Measurements from ENCODE around the gene CEP131. TPM values are rescaled to one million over a fixed set of nuclear protein-coding genes. Genes with fewer than 3 reads are reported as not detected.

Gene CEP131
- total and polyA plus RNA-seq, 3 experiments from 2014 or later: 6.5 to 13.3 (median 13.2) TPM

DNA sequence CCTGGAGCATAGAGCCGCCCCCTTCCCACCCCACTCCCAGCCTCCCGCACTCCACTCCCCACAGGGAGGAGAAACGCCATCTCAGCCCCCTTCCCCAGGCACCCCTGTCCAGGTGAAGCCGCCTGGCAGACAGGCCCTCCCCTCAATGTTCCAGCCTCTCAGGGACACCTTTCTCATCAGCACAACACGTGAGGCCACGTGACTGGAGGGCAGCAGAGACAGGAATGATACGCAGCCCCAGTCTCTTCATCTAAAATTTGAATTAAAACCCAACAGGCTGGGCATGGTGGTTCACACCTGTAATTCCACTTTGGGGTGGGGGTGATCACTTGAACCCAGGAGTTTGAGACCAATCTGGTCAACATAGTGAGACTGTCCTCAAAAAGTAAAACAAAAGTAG, 36.6 kb downstream of the CEP131 start:
- Mint-ChIP-seq H3K27ac (no peak overlapping the region), H3K9me3 (no peaks in the 10 kb centered on the region), H3K36me3 (no peaks in the 10 kb centered on the region), H3K27me3 (peaks cover 2 to 8% of the 10 kb centered on the region in 2 donors), H3K4me1 (no peaks in the 10 kb centered on the region), H3K4me3 (no peak overlapping the region)
- H3K27me3 ChIP-seq (ENCODE audit: insufficient read depth, low read length, poor library complexity, severe bottlenecking): no peaks in the 10 kb centered on the region
- H3K36me3 ChIP-seq (ENCODE audit: insufficient read depth, low read length): no peaks in the 10 kb centered on the region
- CTCF ChIA-PET: no interaction called here
- no peaks in the 10 kb centered on the region for H3K4me1 ChIP-seq (ENCODE audit: insufficient read depth, low read length)
- H3K9me3 ChIP-seq (ENCODE audit: low read length): no peaks in the 10 kb centered on the region
- POLR2A ChIA-PET: no interaction called here
- H3K27ac ChIP-seq (ENCODE audit: low read depth, low read length): no peak overlapping the region
- DNase-seq: no peak
- no peak overlapping the region for H3K4me3 ChIP-seq (ENCODE audit: low read length)

- Histone ChIP-seq H3K4me3 (ENCODE audit: low read length) (no peak overlapping the region), H3K27me3 (ENCODE audit: insufficient read depth, low read length, poor library complexity, severe bottlenecking) (no peaks in the 10 kb centered on the region), H3K9me3 (ENCODE audit: low read length) (no peaks in the 10 kb centered on the region), H3K36me3 (ENCODE audit: insufficient read depth, low read length) (no peaks in the 10 kb centered on the region), H3K27ac (ENCODE audit: low read depth, low read length) (no peak overlapping the region), H3K4me1 (ENCODE audit: insufficient read depth, low read length) (no peaks in the 10 kb centered on the region)
- ChIA-PET POLR2A (no interaction called here), CTCF (no interaction called here)
- Mint-ChIP-seq H3K27me3 (peaks cover 2 to 8% of the 10 kb centered on the region in 2 donors), H3K4me3 (no peak overlapping the region), H3K27ac (peak overlapping the region in 1 of 8 donors; percentile 17), H3K9me3 (no peaks in the 10 kb centered on the region), H3K36me3 (no peaks in the 10 kb centered on the region), H3K4me1 (no peaks in the 10 kb centered on the region)
- no peak for DNase-seq
These were observed 38.2 kb downstream of the CEP131 start for GRCh38 chr17:81184555-81184954.

DNA sequence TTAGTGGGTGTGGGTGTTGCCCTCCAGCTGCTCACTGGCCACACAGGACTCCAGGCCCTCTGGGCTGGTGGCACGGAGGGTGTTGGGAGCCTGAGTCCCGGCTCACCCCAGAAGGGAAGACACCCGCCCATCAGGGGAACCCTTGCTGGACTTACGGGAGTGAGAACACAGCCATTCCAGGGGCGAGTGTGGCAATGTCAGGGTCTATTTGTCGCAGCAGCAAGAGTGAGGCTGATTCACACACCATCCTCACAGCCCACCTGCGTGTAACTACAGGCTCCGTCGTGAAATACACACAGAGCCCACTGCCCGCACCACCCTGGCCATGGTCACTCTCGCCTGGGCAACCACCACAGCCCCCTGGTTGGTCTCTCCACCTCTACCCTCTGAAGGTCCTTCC, 39.0 kb downstream of the CEP131 start:
- Histone ChIP-seq H3K27me3 (ENCODE audit: insufficient read depth, low read length, poor library complexity, severe bottlenecking) (no peaks in the 10 kb centered on the region), H3K36me3 (ENCODE audit: insufficient read depth, low read length) (no peaks in the 10 kb centered on the region), H3K9me3 (ENCODE audit: low read length) (no peaks in the 10 kb centered on the region), H3K4me1 (ENCODE audit: insufficient read depth, low read length) (no peaks in the 10 kb centered on the region), H3K27ac (ENCODE audit: low read depth, low read length) (no peak overlapping the region), H3K4me3 (ENCODE audit: low read length) (no peak overlapping the region)
- no peak for DNase-seq
- Mint-ChIP-seq H3K27me3 (peaks cover 2 to 8% of the 10 kb centered on the region in 2 donors), H3K4me3 (no peak overlapping the region), H3K9me3 (no peaks in the 10 kb centered on the region), H3K36me3 (no peaks in the 10 kb centered on the region), H3K27ac (no peak overlapping the region), H3K4me1 (no peaks in the 10 kb centered on the region)
- CTCF ChIA-PET: no interaction called here
- POLR2A ChIA-PET: no interaction called here

- Mint-ChIP-seq H3K4me1 (no peaks in the 10 kb centered on the region), H3K27ac (no peak overlapping the region), H3K4me3 (no peak overlapping the region), H3K36me3 (no peaks in the 10 kb centered on the region), H3K9me3 (no peaks in the 10 kb centered on the region), H3K27me3 (peaks cover 2 to 8% of the 10 kb centered on the region in 2 donors)
- H3K4me1 ChIP-seq (ENCODE audit: insufficient read depth, low read length): no peaks in the 10 kb centered on the region
- H3K36me3 ChIP-seq (ENCODE audit: insufficient read depth, low read length): no peaks in the 10 kb centered on the region
- CTCF ChIA-PET: no interaction called here
- H3K4me3 ChIP-seq (ENCODE audit: low read length): no peak overlapping the region
- H3K27ac ChIP-seq (ENCODE audit: low read depth, low read length): no peak overlapping the region
- POLR2A ChIA-PET: no interaction called here
- no peaks in the 10 kb centered on the region for H3K27me3 ChIP-seq (ENCODE audit: insufficient read depth, low read length, poor library complexity, severe bottlenecking)
- no peak for DNase-seq
- no peaks in the 10 kb centered on the region for H3K9me3 ChIP-seq (ENCODE audit: low read length)
These were observed 39.4 kb downstream of the CEP131 start for GRCh38 chr17:81183316-81183715.

- Mint-ChIP-seq H3K36me3 (no peaks in the 10 kb centered on the region), H3K4me1 (no peaks in the 10 kb centered on the region), H3K9me3 (no peaks in the 10 kb centered on the region), H3K4me3 (no peak overlapping the region), H3K27me3 (peaks cover 2 to 8% of the 10 kb centered on the region in 2 donors), H3K27ac (no peak overlapping the region)
- no peak for DNase-seq
- ChIA-PET POLR2A (no interaction called here), CTCF (no interaction called here)
- Histone ChIP-seq H3K4me1 (ENCODE audit: insufficient read depth, low read length) (no peaks in the 10 kb centered on the region), H3K27me3 (ENCODE audit: insufficient read depth, low read length, poor library complexity, severe bottlenecking) (no peaks in the 10 kb centered on the region), H3K36me3 (ENCODE audit: insufficient read depth, low read length) (no peaks in the 10 kb centered on the region), H3K27ac (ENCODE audit: low read depth, low read length) (no peak overlapping the region), H3K9me3 (ENCODE audit: low read length) (no peaks in the 10 kb centered on the region), H3K4me3 (ENCODE audit: low read length) (no peak overlapping the region)
These were observed 40.2 kb downstream of the CEP131 start for GRCh38 chr17:81182596-81182995.

GRCh38 chr17:81181811-81182185, 41.0 kb downstream of the CEP131 start:
- H3K4me3 ChIP-seq (ENCODE audit: low read length): no peak overlapping the region
- H3K27ac Mint-ChIP-seq: no peak overlapping the region
- no peaks in the 10 kb centered on the region for H3K27me3 ChIP-seq (ENCODE audit: insufficient read depth, low read length, poor library complexity, severe bottlenecking)
- no peak for DNase-seq
- no peaks in the 10 kb centered on the region for H3K36me3 Mint-ChIP-seq
- H3K4me3 Mint-ChIP-seq: no peak overlapping the region
- no peaks in the 10 kb centered on the region for H3K9me3 ChIP-seq (ENCODE audit: low read length)
- H3K27me3 Mint-ChIP-seq: peaks cover 2 to 8% of the 10 kb centered on the region in 2 donors
- CTCF ChIA-PET: no interaction called here
- POLR2A ChIA-PET: no interaction called here
- no peak overlapping the region for H3K27ac ChIP-seq (ENCODE audit: low read depth, low read length)
- no peaks in the 10 kb centered on the region for H3K9me3 Mint-ChIP-seq
- no peaks in the 10 kb centered on the region for H3K36me3 ChIP-seq (ENCODE audit: insufficient read depth, low read length)
- H3K4me1 ChIP-seq (ENCODE audit: insufficient read depth, low read length): no peaks in the 10 kb centered on the region
- H3K4me1 Mint-ChIP-seq: no peaks in the 10 kb centered on the region

DNA sequence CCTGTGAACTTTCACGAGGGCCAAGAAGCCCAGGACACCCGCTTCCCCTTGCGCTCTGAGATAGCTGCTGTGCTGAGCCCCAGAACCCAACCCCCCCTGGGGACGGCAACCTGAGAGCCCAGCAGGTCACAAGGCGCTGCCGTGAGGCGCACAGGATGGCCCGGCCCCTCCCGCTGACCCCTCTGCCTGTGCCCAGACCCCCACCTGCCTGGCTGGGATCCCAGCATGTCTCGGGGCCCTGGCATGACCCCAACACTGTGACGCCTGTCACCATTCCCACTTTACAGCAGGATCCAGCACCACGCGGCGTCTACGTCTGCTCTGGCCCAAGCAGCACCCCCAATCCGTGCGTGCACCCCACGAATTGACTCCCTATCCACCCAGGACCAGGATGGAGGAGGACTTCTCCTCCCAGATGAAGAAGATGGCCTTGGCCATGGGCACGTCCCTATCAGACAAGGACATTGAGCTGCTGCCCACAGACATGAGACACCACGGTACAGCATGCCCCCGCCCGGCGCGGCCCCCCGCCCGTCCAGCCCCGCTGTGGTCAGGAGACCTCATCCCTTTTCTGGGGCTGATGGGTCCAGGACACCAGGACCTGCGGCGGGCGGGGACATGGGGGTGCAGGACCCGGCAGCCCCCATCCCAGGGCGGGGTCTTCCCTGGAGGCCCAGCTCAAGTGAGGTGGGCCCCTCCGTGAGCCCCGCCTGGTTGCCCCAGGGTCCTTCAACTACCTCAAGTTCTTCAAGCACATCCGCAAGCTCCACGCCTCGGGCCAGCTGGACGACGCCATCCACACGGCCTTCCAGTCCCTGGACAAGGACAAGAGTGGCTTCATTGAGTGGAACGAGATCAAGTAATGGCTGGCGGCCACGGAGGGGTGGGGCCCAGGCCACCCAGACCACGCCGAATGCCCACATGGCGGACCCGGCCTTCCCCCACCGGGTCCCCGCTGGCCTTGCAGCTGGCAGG, 41.6 kb downstream of the CEP131 start:
- H3K27me3 Mint-ChIP-seq: peaks cover 2 to 8% of the 10 kb centered on the region in 2 donors
- H3K27ac Mint-ChIP-seq: no peak overlapping the region
- H3K36me3 ChIP-seq (ENCODE audit: insufficient read depth, low read length): no peaks in the 10 kb centered on the region
- no peak overlapping the region for H3K27ac ChIP-seq (ENCODE audit: low read depth, low read length)
- H3K9me3 ChIP-seq (ENCODE audit: low read length): no peaks in the 10 kb centered on the region
- no peaks in the 10 kb centered on the region for H3K4me1 Mint-ChIP-seq
- ChIA-PET POLR2A (no interaction called here), CTCF (no interaction called here)
- H3K4me3 ChIP-seq (ENCODE audit: low read length): no peak overlapping the region
- no peak overlapping the region for H3K4me3 Mint-ChIP-seq
- H3K27me3 ChIP-seq (ENCODE audit: insufficient read depth, low read length, poor library complexity, severe bottlenecking): no peaks in the 10 kb centered on the region
- H3K36me3 Mint-ChIP-seq: no peaks in the 10 kb centered on the region
- no peaks in the 10 kb centered on the region for H3K9me3 Mint-ChIP-seq
- no peaks in the 10 kb centered on the region for H3K4me1 ChIP-seq (ENCODE audit: insufficient read depth, low read length)
- DNase-seq: no peak

DNA sequence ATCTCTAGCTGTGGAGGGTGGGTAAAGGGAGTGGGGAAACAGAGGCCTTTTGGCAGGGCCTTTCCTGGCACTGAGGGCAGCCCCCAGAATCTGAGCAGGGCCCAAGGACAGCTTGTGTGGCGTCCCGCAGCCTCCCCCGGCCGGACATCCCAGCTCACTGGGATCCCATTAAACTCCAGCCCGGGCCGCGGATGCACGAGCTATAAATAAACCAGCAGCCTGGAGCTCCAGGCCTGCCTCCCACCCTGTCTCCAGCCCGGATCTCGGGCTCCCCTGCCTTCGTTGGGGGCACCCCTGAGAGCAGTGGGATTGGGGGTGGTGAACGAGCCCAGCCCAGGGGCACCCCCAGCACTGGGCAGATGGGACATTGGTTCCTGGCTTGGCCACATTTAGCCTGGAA, 42.9 kb downstream of the CEP131 start:
- no peaks in the 10 kb centered on the region for H3K36me3 Mint-ChIP-seq
- H3K27ac Mint-ChIP-seq: no peak overlapping the region
- CTCF ChIA-PET: no interaction called here
- no peak for DNase-seq
- peaks cover 2 to 5% of the 10 kb centered on the region in 2 donors for H3K27me3 Mint-ChIP-seq
- no peaks in the 10 kb centered on the region for H3K4me1 ChIP-seq (ENCODE audit: insufficient read depth, low read length)
- POLR2A ChIA-PET: no interaction called here
- H3K27me3 ChIP-seq (ENCODE audit: insufficient read depth, low read length, poor library complexity, severe bottlenecking): no peaks in the 10 kb centered on the region
- H3K9me3 Mint-ChIP-seq: no peaks in the 10 kb centered on the region
- H3K9me3 ChIP-seq (ENCODE audit: low read length): no peaks in the 10 kb centered on the region
- H3K4me3 ChIP-seq (ENCODE audit: low read length): no peak overlapping the region
- H3K27ac ChIP-seq (ENCODE audit: low read depth, low read length): no peak overlapping the region
- no peaks in the 10 kb centered on the region for H3K36me3 ChIP-seq (ENCODE audit: insufficient read depth, low read length)
- no peak overlapping the region for H3K4me3 Mint-ChIP-seq
- no peaks in the 10 kb centered on the region for H3K4me1 Mint-ChIP-seq

Measured in CD8-positive, alpha-beta memory T cell (primary cell).